ENCODE data around the gene SH3PXD2A.
A peak's percentile ranks its signal among the peaks of the same experiment; 100 is the strongest.

The SH3PXD2A gene

GRCh38 chr10:103549349-103549685 lies 306.1 kb downstream of the SH3PXD2A start:
- Histone ChIP-seq H3K4me2 (ENCODE audit: low read length) (no peak overlapping the region), H3K9ac (no peak overlapping the region), H3K9me3 (ENCODE audit: control insufficient read depth, low read length) (no peaks in the 10 kb centered on the region), H3K36me3 (ENCODE audit: control insufficient read depth, insufficient read depth, low read length) (no peaks in the 10 kb centered on the region), H3K4me3 (ENCODE audit: low read depth, low read length) (no peak overlapping the region), H3K27me3 (ENCODE audit: control insufficient read depth, insufficient read depth, low read length) (no peaks in the 10 kb centered on the region), H2AFZ (peak overlapping the region; percentile 33), H3K27ac (peak overlapping the region; percentile 54), H3K4me1 (peaks cover 59% of the 10 kb centered on the region), H3K79me2 (no peaks in the 10 kb centered on the region)
- TF ChIP-seq, protein P1, sequence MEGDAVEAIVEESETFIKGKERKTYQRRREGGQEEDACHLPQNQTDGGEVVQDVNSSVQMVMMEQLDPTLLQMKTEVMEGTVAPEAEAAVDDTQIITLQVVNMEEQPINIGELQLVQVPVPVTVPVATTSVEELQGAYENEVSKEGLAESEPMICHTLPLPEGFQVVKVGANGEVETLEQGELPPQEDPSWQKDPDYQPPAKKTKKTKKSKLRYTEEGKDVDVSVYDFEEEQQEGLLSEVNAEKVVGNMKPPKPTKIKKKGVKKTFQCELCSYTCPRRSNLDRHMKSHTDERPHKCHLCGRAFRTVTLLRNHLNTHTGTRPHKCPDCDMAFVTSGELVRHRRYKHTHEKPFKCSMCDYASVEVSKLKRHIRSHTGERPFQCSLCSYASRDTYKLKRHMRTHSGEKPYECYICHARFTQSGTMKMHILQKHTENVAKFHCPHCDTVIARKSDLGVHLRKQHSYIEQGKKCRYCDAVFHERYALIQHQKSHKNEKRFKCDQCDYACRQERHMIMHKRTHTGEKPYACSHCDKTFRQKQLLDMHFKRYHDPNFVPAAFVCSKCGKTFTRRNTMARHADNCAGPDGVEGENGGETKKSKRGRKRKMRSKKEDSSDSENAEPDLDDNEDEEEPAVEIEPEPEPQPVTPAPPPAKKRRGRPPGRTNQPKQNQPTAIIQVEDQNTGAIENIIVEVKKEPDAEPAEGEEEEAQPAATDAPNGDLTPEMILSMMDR (IDR thresholded peaks at IDR 0.05), result no peak

GRCh38 chr10:103548581-103549348 lies 306.6 kb downstream of the SH3PXD2A start:
- H3K4me2 ChIP-seq (ENCODE audit: low read length), result no peak overlapping the region
- H3K4me1 ChIP-seq, result peaks cover 60% of the 10 kb centered on the region
- H2AFZ ChIP-seq, result peak overlapping the region; percentile 33
- no peaks in the 10 kb centered on the region for H3K36me3 ChIP-seq (ENCODE audit: control insufficient read depth, insufficient read depth, low read length)
- no peaks in the 10 kb centered on the region for H3K9me3 ChIP-seq (ENCODE audit: control insufficient read depth, low read length)
- peak overlapping the region; percentile 54 for H3K27ac ChIP-seq
- H3K9ac ChIP-seq, result no peak overlapping the region
- no peaks in the 10 kb centered on the region for H3K27me3 ChIP-seq (ENCODE audit: control insufficient read depth, insufficient read depth, low read length)
- no peaks in the 10 kb centered on the region for H3K79me2 ChIP-seq
- H3K4me3 ChIP-seq (ENCODE audit: low read depth, low read length), result no peak overlapping the region
- TF ChIP-seq, protein P1 (IDR thresholded peaks at IDR 0.05), result no peak

DNA sequence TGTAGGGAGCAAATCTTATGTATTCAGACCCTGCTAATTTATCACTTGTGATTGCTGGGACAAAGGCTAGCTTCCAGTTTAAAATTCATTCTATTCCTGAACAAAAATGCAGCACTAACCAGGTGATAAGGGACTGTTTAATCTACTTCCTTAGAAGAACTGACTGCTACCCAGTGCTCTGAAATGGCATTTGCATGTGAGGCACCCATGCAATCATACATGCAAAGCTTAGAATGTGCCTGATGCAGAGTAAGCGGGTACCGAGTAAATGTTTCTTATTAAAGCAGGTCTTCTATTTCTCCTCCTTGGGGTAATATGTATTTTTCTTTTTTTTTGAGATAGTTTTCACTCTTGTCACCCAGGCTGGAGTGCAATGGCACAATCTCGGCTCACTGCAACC lies 307.4 kb downstream of the SH3PXD2A start:
- Histone ChIP-seq H3K4me3 (ENCODE audit: low read depth, low read length) (no peak overlapping the region), H3K9ac (no peak overlapping the region), H3K36me3 (ENCODE audit: control insufficient read depth, insufficient read depth, low read length) (no peaks in the 10 kb centered on the region), H3K27ac (no peak overlapping the region), H3K27me3 (ENCODE audit: control insufficient read depth, insufficient read depth, low read length) (no peaks in the 10 kb centered on the region), H3K79me2 (no peaks in the 10 kb centered on the region), H3K4me1 (peaks cover 63% of the 10 kb centered on the region), H2AFZ (no peak overlapping the region), H3K4me2 (ENCODE audit: low read length) (no peak overlapping the region), H3K9me3 (ENCODE audit: control insufficient read depth, low read length) (no peaks in the 10 kb centered on the region)
- TF ChIP-seq, protein P1 (IDR thresholded peaks at IDR 0.05), result no peak

DNA sequence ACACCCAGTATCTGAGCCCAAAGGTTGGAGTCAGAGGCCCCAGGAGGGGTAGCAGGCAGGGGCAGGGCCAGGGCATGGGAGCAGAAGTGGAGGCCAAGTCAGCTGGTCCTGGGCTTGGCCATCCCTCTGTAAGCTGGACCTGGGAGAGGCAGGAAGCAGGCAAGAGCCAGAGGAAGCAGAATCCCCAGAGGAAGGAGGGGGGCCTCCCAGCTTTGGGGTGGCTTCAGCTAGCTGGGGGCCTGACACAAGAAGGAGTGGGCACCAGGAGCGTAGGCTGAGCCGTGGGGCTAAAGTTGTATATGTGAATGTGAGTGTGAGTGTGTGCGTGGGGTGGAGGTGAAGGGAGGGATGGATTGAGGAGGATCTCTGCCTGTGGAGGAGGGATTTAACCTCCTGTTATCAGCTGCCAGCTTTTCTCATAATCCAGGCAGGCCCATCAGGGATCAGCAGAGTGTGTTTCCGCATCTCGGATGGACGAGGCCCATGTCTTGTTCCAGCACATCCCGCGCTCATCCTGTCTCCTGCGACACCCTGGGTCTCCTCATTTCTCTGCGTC lies 307.9 kb downstream of the SH3PXD2A start:
- Histone ChIP-seq H3K79me2 (no peaks in the 10 kb centered on the region), H3K36me3 (ENCODE audit: control insufficient read depth, insufficient read depth, low read length) (no peaks in the 10 kb centered on the region), H3K4me2 (ENCODE audit: low read length) (no peak overlapping the region), H2AFZ (peak overlapping the region; percentile 20), H3K4me1 (peaks cover 65% of the 10 kb centered on the region), H3K27ac (no peak overlapping the region), H3K9ac (no peak overlapping the region), H3K4me3 (ENCODE audit: low read depth, low read length) (no peak overlapping the region), H3K9me3 (ENCODE audit: control insufficient read depth, low read length) (no peaks in the 10 kb centered on the region), H3K27me3 (ENCODE audit: control insufficient read depth, insufficient read depth, low read length) (no peaks in the 10 kb centered on the region)
- TF ChIP-seq, protein P1 (IDR thresholded peaks at IDR 0.05), result no peak

- Histone ChIP-seq H3K9me3 (ENCODE audit: control insufficient read depth, low read length) (no peaks in the 10 kb centered on the region), H3K27ac (peak overlapping the region; percentile 94), H3K4me3 (ENCODE audit: low read depth, low read length) (no peak overlapping the region), H3K36me3 (ENCODE audit: control insufficient read depth, insufficient read depth, low read length) (no peaks in the 10 kb centered on the region), H3K79me2 (no peaks in the 10 kb centered on the region), H3K4me1 (peaks cover 69% of the 10 kb centered on the region), H3K9ac (no peak overlapping the region), H2AFZ (no peak overlapping the region), H3K27me3 (ENCODE audit: control insufficient read depth, insufficient read depth, low read length) (no peaks in the 10 kb centered on the region), H3K4me2 (ENCODE audit: low read length) (no peak overlapping the region)
- TF ChIP-seq, protein P1 (IDR thresholded peaks at IDR 0.05), result no peak
Observed at GRCh38 chr10:103546401-103546800, 309.0 kb downstream of the SH3PXD2A start.

Data from parathyroid adenoma (tissue), 2 donors.